ELR (cell line): Measurements from ENCODE around the gene LIPG.

Source experiments
- DNase-seq: peaks from one replicate; pipeline ENCODE4 v3.0.0-alpha.2; 2015; ENCODE audit warnings: low read depth

The LIPG gene

GRCh38 chr18:49546719-49547273 is 15.1 kb upstream of the LIPG start:
- DNase-seq = no peak

- DNase-seq = no peak
These were observed 14.2 kb upstream of the LIPG start for GRCh38 chr18:49547701-49548100.

GRCh38 chr18:49548229-49548636 is 13.6 kb upstream of the LIPG start:
- peak; percentile 28 for DNase-seq

GRCh38 chr18:49550621-49551339 is 11.1 kb upstream of the LIPG start:
- no peak for DNase-seq

- no peak for DNase-seq
These were observed 8.9 kb upstream of the LIPG start for GRCh38 chr18:49553003-49553402.

- DNase-seq = no peak
These were observed 6.2 kb upstream of the LIPG start for GRCh38 chr18:49555641-49556040.

- no peak for DNase-seq
These were observed 3.5 kb upstream of the LIPG start for GRCh38 chr18:49558356-49558755.

- peak; percentile 64 for DNase-seq
These were observed 2.4 kb upstream of the LIPG start for GRCh38 chr18:49559326-49559931.

- DNase-seq = no peak
These were observed 1.6 kb upstream of the LIPG start for GRCh38 chr18:49560277-49560623.

- no peak for DNase-seq
These were observed 1.1 kb upstream of the LIPG start for GRCh38 chr18:49560624-49561288.

GRCh38 chr18:49562481-49563129 is 748 bp downstream of the LIPG start:
- DNase-seq = no peak

GRCh38 chr18:49563130-49563540 is 1.3 kb downstream of the LIPG start:
- peak; percentile 42 for DNase-seq

GRCh38 chr18:49563701-49564517 is 2.1 kb downstream of the LIPG start:
- no peak for DNase-seq

GRCh38 chr18:49564518-49564834 is 2.6 kb downstream of the LIPG start:
- DNase-seq = no peak

- DNase-seq = no peak
These were observed 3.2 kb downstream of the LIPG start for GRCh38 chr18:49565101-49565500.

GRCh38 chr18:49565612-49566011 is 3.8 kb downstream of the LIPG start:
- no peak for DNase-seq

- DNase-seq = no peak
These were observed 4.4 kb downstream of the LIPG start for GRCh38 chr18:49566217-49566770.

- no peak for DNase-seq
These were observed 5.1 kb downstream of the LIPG start for GRCh38 chr18:49566985-49567384.

- DNase-seq = no peak
These were observed 7.9 kb downstream of the LIPG start for GRCh38 chr18:49569724-49570123.

- no peak for DNase-seq
These were observed 9.0 kb downstream of the LIPG start for GRCh38 chr18:49570836-49571235.

GRCh38 chr18:49572611-49573345 is 10.9 kb downstream of the LIPG start:
- DNase-seq = no peak
